MCF 10A (cell line): ENCODE data around the gene STAMBPL1. TPM values are rescaled to one million over a fixed set of nuclear protein-coding genes. Genes with fewer than 3 reads are reported as not detected.

ENCODE experiments used
- BruUV-seq: library from RNA; stranded (reverse); fragments of 400-500 nt; replicated peaks from 2 replicates; lab custom pipeline; 2021; lab: Mats Ljungman, UMichigan
- CTCF ChIA-PET: fragments of 300-600 bp; sonication (Branson Sonifier 250); formaldehyde crosslinking; extraction: SDS; loops from one replicate; lab custom pipeline; 2021; ENCODE audit warnings: antibody characterized with exemption, inconsistent platforms; lab: Yijun Ruan, JAX
- POLR2A ChIA-PET: fragments of 300-600, 350-650 bp; sonication (Branson Sonifier 250); formaldehyde crosslinking; extraction: SDS; loops from one replicate; lab custom pipeline; 2020; ENCODE audit warnings: antibody characterized with exemption, inconsistent platforms; lab: Yijun Ruan, JAX
- DNase-seq: peaks from one replicate; pipeline ENCODE4 v3.0.0-alpha.2; 2018; ENCODE audit not compliant: unreplicated experiment
- H3K27ac Mint-ChIP-seq: one replicate; pipeline ENCODE4 v1.8.0; 2022; ENCODE audit warnings: mild to moderate bottlenecking, low read depth, mixed read lengths; ENCODE audit not compliant: unreplicated experiment
- H3K27me3 Mint-ChIP-seq: one replicate; pipeline ENCODE4 v1.8.0; 2022; ENCODE audit warnings: mixed read lengths; ENCODE audit not compliant: insufficient read depth, unreplicated experiment
- H3K36me3 Mint-ChIP-seq: one replicate; pipeline ENCODE4 v1.8.0; 2022; ENCODE audit warnings: mild to moderate bottlenecking, moderate library complexity, mixed read lengths; ENCODE audit not compliant: insufficient read depth, unreplicated experiment
- H3K4me1 Mint-ChIP-seq: one replicate; pipeline ENCODE4 v1.8.0; 2022; ENCODE audit warnings: mixed read lengths; ENCODE audit not compliant: insufficient read depth, unreplicated experiment
- H3K4me3 Mint-ChIP-seq: one replicate; pipeline ENCODE4 v1.8.0; 2022; ENCODE audit warnings: mild to moderate bottlenecking, moderate library complexity, mixed read lengths; ENCODE audit not compliant: unreplicated experiment
- H3K9me3 Mint-ChIP-seq: one replicate; pipeline ENCODE4 v1.8.0; 2022; ENCODE audit warnings: mixed read lengths; ENCODE audit not compliant: unreplicated experiment
- CTCF ChIP-seq: fragments of 200-600 bp; IDR thresholded peaks from one replicate; pipeline ENCODE4 v1.8.0; 2022; ENCODE audit warnings: antibody characterized with exemption, mild to moderate bottlenecking; ENCODE audit not compliant: unreplicated experiment
- intact Hi-C: fragments of 100-400 bp; cut with micrococcal nuclease; formaldehyde crosslinking; loops from 2 replicates; pipeline ENCODE4 v1.14.1; 2022
- total RNA-seq: library from RNA; stranded (reverse); gene quantifications from 2 replicates; pipeline ENCODE4 v1.2.3, GENCODE V29; 2022

The STAMBPL1 gene
- total RNA-seq, 1 experiment from 2014 or later, result 29.2 TPM

GRCh38 chr10:88938938-88939337, 58.9 kb downstream of the STAMBPL1 start:
- CTCF ChIA-PET, result interaction anchor here (1.7 to 8.7 kb wide), 3 partner anchors 49 to 275 kb away, joined by 3 to 252 read pairs (median 16); partner anchors contain the start of gene FAS
- DNase-seq, result no peak
- POLR2A ChIA-PET, result no interaction called here
- no TSS peak for BruUV-seq
- peaks cover 15% of the 10 kb centered on the region for H3K36me3 Mint-ChIP-seq
- H3K9me3 Mint-ChIP-seq, result no peaks in the 10 kb centered on the region
- H3K27me3 Mint-ChIP-seq, result no peaks in the 10 kb centered on the region
- H3K27ac Mint-ChIP-seq, result no peak overlapping the region
- no peak for TF ChIP-seq CTCF
- peaks cover 12% of the 10 kb centered on the region for H3K4me1 Mint-ChIP-seq
- H3K4me3 Mint-ChIP-seq, result no peak overlapping the region
- intact Hi-C loops, result no loop called here

GRCh38 chr10:88941026-88941425, 61.0 kb downstream of the STAMBPL1 start:
- Mint-ChIP-seq H3K27ac (no peak overlapping the region), H3K27me3 (no peaks in the 10 kb centered on the region), H3K4me3 (no peak overlapping the region), H3K36me3 (peaks cover 15% of the 10 kb centered on the region), H3K4me1 (no peaks in the 10 kb centered on the region), H3K9me3 (no peaks in the 10 kb centered on the region)
- POLR2A ChIA-PET, result interaction anchor here (0.6 kb wide), 2 partner anchors 47 to 283 kb away, joined by 3 to 4 read pairs; no protein-coding TSS in a partner anchor
- BruUV-seq, result no TSS peak
- intact Hi-C loops, result no loop called here
- no peak for DNase-seq
- TF ChIP-seq CTCF, result no peak
- CTCF ChIA-PET, result interaction anchor here (2.7 kb wide), 1 partner anchor 47 kb away, joined by 16 read pairs; no protein-coding TSS in a partner anchor

- peaks cover 7% of the 10 kb centered on the region for H3K36me3 Mint-ChIP-seq
- H3K4me3 Mint-ChIP-seq, result no peak overlapping the region
- intact Hi-C loops, result no loop called here
- H3K27me3 Mint-ChIP-seq, result no peaks in the 10 kb centered on the region
- no TSS peak for BruUV-seq
- H3K4me1 Mint-ChIP-seq, result no peaks in the 10 kb centered on the region
- no peak for DNase-seq
- ChIA-PET POLR2A (interaction anchor here (0.6 to 2.1 kb wide), 2 partner anchors 21 to 47 kb away, joined by 3 to 12 read pairs; partner anchors contain the start of gene FAS), CTCF (interaction anchor here (0.7 to 3.4 kb wide), 7 partner anchors 8 to 274 kb away, joined by 3 to 26 read pairs (median 9); no protein-coding TSS in a partner anchor)
- H3K27ac Mint-ChIP-seq, result no peak overlapping the region
- no peaks in the 10 kb centered on the region for H3K9me3 Mint-ChIP-seq
- TF ChIP-seq CTCF, result no peak
Observed at GRCh38 chr10:88943778-88944177, 63.7 kb downstream of the STAMBPL1 start.

GRCh38 chr10:88944813-88945212, 64.8 kb downstream of the STAMBPL1 start:
- DNase-seq, result no peak
- no peak overlapping the region for H3K27ac Mint-ChIP-seq
- CTCF ChIA-PET, result interaction anchor here (0.5 to 3.4 kb wide), 6 partner anchors 9 to 380 kb away, joined by 3 to 26 read pairs (median 4); no protein-coding TSS in a partner anchor
- no peak overlapping the region for H3K4me3 Mint-ChIP-seq
- no TSS peak for BruUV-seq
- H3K9me3 Mint-ChIP-seq, result no peaks in the 10 kb centered on the region
- POLR2A ChIA-PET, result interaction anchor here (1.1 to 2.3 kb wide), 3 partner anchors 10 to 45 kb away, joined by 3 to 12 read pairs (median 3); partner anchors contain the start of gene FAS
- intact Hi-C loops, result no loop called here
- H3K4me1 Mint-ChIP-seq, result no peaks in the 10 kb centered on the region
- peaks cover 7% of the 10 kb centered on the region for H3K36me3 Mint-ChIP-seq
- H3K27me3 Mint-ChIP-seq, result no peaks in the 10 kb centered on the region
- TF ChIP-seq CTCF, result no peak
